Measurements from ENCODE around the gene ATP11A.

- TF ChIP-seq CTCF (IDR thresholded peaks at IDR 0.05; ENCODE audit: borderline replicate concordance, extremely low read depth, low read length, poor library complexity, severe bottlenecking) (no peak), EZH2 (IDR thresholded peaks at IDR 0.05; ENCODE audit: borderline replicate concordance, low read depth, low read length, severe bottlenecking) (no peak)
Measured at GRCh38 chr13:112885782-112886268, 196.0 kb downstream of the ATP11A start.

Measured in DND-41 (cell line).